Keratinocyte (primary cell): ENCODE results near the gene RBCK1. TPM values are rescaled to one million over a fixed set of nuclear protein-coding genes. Genes with fewer than 3 reads are reported as not detected.

ENCODE experiments used
- DNase-seq: peaks from one replicate; pipeline ENCODE4 v3.0.0-alpha.2; 2011; ENCODE audit warnings: low read depth, missing footprints, low spot score
- FAIRE-seq: peaks from 2 replicates; lab custom pipeline; 2011; peaks lifted over from hg19 to GRCh38; lab: Jason Lieb, UNC
- H2AFZ ChIP-seq: 2 replicates; pipeline ENCODE4 v1.6.0; 2012; ENCODE audit warnings: low read length, control low read depth, inconsistent platforms; ENCODE audit not compliant: control insufficient read depth
- H3K27ac ChIP-seq: 2 replicates; pipeline ENCODE4 v1.5.1; 2011; ENCODE audit warnings: low read length; ENCODE audit not compliant: control insufficient read depth, insufficient read depth
- H3K27me3 ChIP-seq: 3 replicates; pipeline ENCODE4 v1.6.0; 2011; ENCODE audit warnings: low read length; ENCODE audit not compliant: control insufficient read depth, insufficient read depth; ENCODE audit errors: extremely low read depth
- H3K36me3 ChIP-seq, 2 experiments: 2 replicates in 1 of 2; 3 replicates in 1 of 2; pipeline ENCODE4 v1.5.1; 2011; ENCODE audit warnings: low read length in 2 of 2, mild to moderate bottlenecking in 1 of 2; ENCODE audit not compliant: control insufficient read depth in 2 of 2, insufficient read depth in 2 of 2; ENCODE audit errors: extremely low read depth in 1 of 2
- H3K4me1 ChIP-seq: 3 replicates; pipeline ENCODE4 v1.5.1; 2011; ENCODE audit warnings: low read length; ENCODE audit not compliant: control insufficient read depth, insufficient read depth; ENCODE audit errors: extremely low read depth
- H3K4me2 ChIP-seq: 3 replicates; pipeline ENCODE4 v1.6.0; 2011; ENCODE audit warnings: low read depth, low read length; ENCODE audit not compliant: control insufficient read depth, insufficient read depth; ENCODE audit errors: extremely low read depth
- H3K4me3 ChIP-seq, 3 experiments: fragments of 200-600 bp in 1 of 3; sonication (generic) in 1 of 3; 2 replicates in 2 of 3; 3 replicates in 1 of 3; pipeline ENCODE4 v1.5.1; 2011 to 2016; ENCODE audit warnings: low read length in 3 of 3, mild to moderate bottlenecking in 3 of 3, control low read depth in 2 of 3, inconsistent platforms in 1 of 3, low read depth in 1 of 3, mixed read lengths in 1 of 3, mixed run types in 1 of 3, moderate library complexity in 1 of 3; ENCODE audit not compliant: control insufficient read depth in 2 of 3, insufficient read depth in 2 of 3; ENCODE audit errors: extremely low read depth in 1 of 3
- H3K79me2 ChIP-seq: 2 replicates; pipeline ENCODE4 v1.6.0; 2012; ENCODE audit warnings: low read length; ENCODE audit not compliant: control insufficient read depth, insufficient read depth
- H3K9ac ChIP-seq: 3 replicates; pipeline ENCODE4 v1.6.0; 2011; ENCODE audit warnings: low read length; ENCODE audit not compliant: control insufficient read depth, insufficient read depth; ENCODE audit errors: extremely low read depth
- H3K9me1 ChIP-seq: 3 replicates; pipeline ENCODE4 v1.6.0; 2011; ENCODE audit warnings: low read length; ENCODE audit not compliant: control insufficient read depth, insufficient read depth; ENCODE audit errors: extremely low read depth
- H3K9me3 ChIP-seq: 2 replicates; pipeline ENCODE4 v1.5.1; 2012; ENCODE audit warnings: low read depth, low read length; ENCODE audit not compliant: control insufficient read depth
- H4K20me1 ChIP-seq: 3 replicates; pipeline ENCODE4 v1.6.0; 2011; ENCODE audit warnings: low read length; ENCODE audit not compliant: control insufficient read depth, insufficient read depth; ENCODE audit errors: extremely low read depth
- EZH2 ChIP-seq: IDR thresholded peaks from one replicate; pipeline ENCODE4 v1.6.1; 2012; ENCODE audit warnings: inconsistent platforms, mild to moderate bottlenecking, low read length, moderate library complexity
- dilution Hi-C: fragments of 300-500 bp; cut with MboI; formaldehyde crosslinking; loops from one replicate; pipeline ENCODE4 v1.7.0; 2020; ENCODE audit warnings: low sequenced_read_pairs; ENCODE audit not compliant: extremely low pct_ligation_motif_present
- polyA plus RNA-seq, 5 experiments: library from polyadenylated mRNA; depleted of rRNA in 3 of 5; stranded (reverse) in 3 of 5; stranded (forward) in 1 of 5; unstranded in 1 of 5; fragments of >200 nt; gene quantifications; 1 replicate in 1 of 5; 2 replicates in 3 of 5; 3 replicates in 1 of 5; pipeline versions ENCODE4 v1.2.1 to v1.2.3, GENCODE V29; 2011 to 2012; ENCODE audit warnings: missing spikeins in 2 of 5, low read depth in 1 of 5, low replicate concordance in 1 of 5
- TF ChIP-seq, protein P1 (sequence below), 3 experiments: IDR thresholded peaks in 1 of 3; conservative IDR thresholded peaks in 1 of 3; optimal IDR thresholded peaks in 1 of 3; 2 replicates in 2 of 3; 3 replicates in 1 of 3; pipeline versions ENCODE3 to v1.5.1; 2011; ENCODE audit warnings: low read length in 3 of 3, mild to moderate bottlenecking in 3 of 3, moderate library complexity in 2 of 3, control low read depth in 1 of 3, inconsistent platforms in 1 of 3; ENCODE audit not compliant: insufficient read depth in 2 of 3; ENCODE audit errors: extremely low read depth in 1 of 3

The RBCK1 gene
- polyA plus RNA-seq, 1 donor (not counting 4 experiments of a cell fraction or from before 2014, with no cell fraction given): 136 TPM

- H2AFZ ChIP-seq: no peak overlapping the region
- H3K27ac ChIP-seq: no peak overlapping the region
- no peaks in the 10 kb centered on the region for H3K79me2 ChIP-seq
- H3K4me2 ChIP-seq: no peak overlapping the region
- H3K9me1 ChIP-seq: no peaks in the 10 kb centered on the region
- peaks cover 42 to 48% of the 10 kb centered on the region in 2 experiments for H3K36me3 ChIP-seq
- no peak for TF ChIP-seq EZH2
- TF ChIP-seq, protein P1, sequence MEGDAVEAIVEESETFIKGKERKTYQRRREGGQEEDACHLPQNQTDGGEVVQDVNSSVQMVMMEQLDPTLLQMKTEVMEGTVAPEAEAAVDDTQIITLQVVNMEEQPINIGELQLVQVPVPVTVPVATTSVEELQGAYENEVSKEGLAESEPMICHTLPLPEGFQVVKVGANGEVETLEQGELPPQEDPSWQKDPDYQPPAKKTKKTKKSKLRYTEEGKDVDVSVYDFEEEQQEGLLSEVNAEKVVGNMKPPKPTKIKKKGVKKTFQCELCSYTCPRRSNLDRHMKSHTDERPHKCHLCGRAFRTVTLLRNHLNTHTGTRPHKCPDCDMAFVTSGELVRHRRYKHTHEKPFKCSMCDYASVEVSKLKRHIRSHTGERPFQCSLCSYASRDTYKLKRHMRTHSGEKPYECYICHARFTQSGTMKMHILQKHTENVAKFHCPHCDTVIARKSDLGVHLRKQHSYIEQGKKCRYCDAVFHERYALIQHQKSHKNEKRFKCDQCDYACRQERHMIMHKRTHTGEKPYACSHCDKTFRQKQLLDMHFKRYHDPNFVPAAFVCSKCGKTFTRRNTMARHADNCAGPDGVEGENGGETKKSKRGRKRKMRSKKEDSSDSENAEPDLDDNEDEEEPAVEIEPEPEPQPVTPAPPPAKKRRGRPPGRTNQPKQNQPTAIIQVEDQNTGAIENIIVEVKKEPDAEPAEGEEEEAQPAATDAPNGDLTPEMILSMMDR (optimal IDR thresholded peaks at IDR 0.05 in 1 of 3, IDR thresholded peaks at IDR 0.05 in 1 of 3, conservative IDR thresholded peaks at IDR 0.05 in 1 of 3; ENCODE audit: extremely low read depth in 1 of 3, insufficient read depth in 2 of 3, low read length in 3 of 3): no peak
- dilution Hi-C loops: no loop called here
- no peak overlapping the region for H3K9ac ChIP-seq
- H3K9me3 ChIP-seq: no peaks in the 10 kb centered on the region
- no peak for FAIRE-seq
- H3K4me1 ChIP-seq: no peaks in the 10 kb centered on the region
- no peak overlapping the region for H3K4me3 ChIP-seq
- peaks cover 6% of the 10 kb centered on the region for H4K20me1 ChIP-seq
- no peak for DNase-seq
- H3K27me3 ChIP-seq: no peaks in the 10 kb centered on the region
Measured at GRCh38 chr20:420721-421574, 12.8 kb downstream of the RBCK1 start.

GRCh38 chr20:421685-422250 is 13.7 kb downstream of the RBCK1 start:
- no peaks in the 10 kb centered on the region for H3K27me3 ChIP-seq
- H3K36me3 ChIP-seq: peaks cover 39 to 48% of the 10 kb centered on the region in 2 experiments
- H3K4me1 ChIP-seq: no peaks in the 10 kb centered on the region
- no peak overlapping the region for H2AFZ ChIP-seq
- TF ChIP-seq, protein P1 (optimal IDR thresholded peaks at IDR 0.05 in 1 of 3, IDR thresholded peaks at IDR 0.05 in 1 of 3, conservative IDR thresholded peaks at IDR 0.05 in 1 of 3; ENCODE audit: extremely low read depth in 1 of 3, insufficient read depth in 2 of 3, low read length in 3 of 3): no peak
- TF ChIP-seq EZH2: no peak
- no peak overlapping the region for H3K4me3 ChIP-seq
- dilution Hi-C loops: no loop called here
- peaks cover 6% of the 10 kb centered on the region for H4K20me1 ChIP-seq
- H3K9me1 ChIP-seq: no peaks in the 10 kb centered on the region
- H3K9ac ChIP-seq: no peak overlapping the region
- no peaks in the 10 kb centered on the region for H3K9me3 ChIP-seq
- no peak for FAIRE-seq
- no peak overlapping the region for H3K27ac ChIP-seq
- no peak for DNase-seq
- H3K79me2 ChIP-seq: no peaks in the 10 kb centered on the region
- no peak overlapping the region for H3K4me2 ChIP-seq
